HepG2 (cell line): Measurements from ENCODE around the gene MBLAC1. TPM values are rescaled to one million over a fixed set of nuclear protein-coding genes. Genes with fewer than 3 reads are reported as not detected.

ENCODE experiments used
- KLF15 ChIP-seq: sonication (generic); formaldehyde crosslinking; IDR thresholded peaks from 2 replicates; pipeline ENCODE4 v1.8.1; 2023; ENCODE audit warnings: borderline replicate concordance, mild to moderate bottlenecking, inconsistent platforms, missing genetic modification reagents, mixed read lengths
- PHF8 ChIP-seq: sonication (generic); formaldehyde crosslinking; IDR thresholded peaks from 2 replicates; pipeline ENCODE4 v1.5.0; 2020; ENCODE audit warnings: missing genetic modification reagents
- SMYD3 ChIP-seq: sonication (generic); formaldehyde crosslinking; IDR thresholded peaks from 2 replicates; pipeline ENCODE4 v1.8.1; 2023; ENCODE audit warnings: mild to moderate bottlenecking, missing genetic modification reagents
- ZBTB1 ChIP-seq: sonication (generic); formaldehyde crosslinking; IDR thresholded peaks from 2 replicates; pipeline ENCODE4 v1.4.0; 2020; ENCODE audit warnings: missing genetic modification reagents, borderline replicate concordance
- ZNF549 ChIP-seq: sonication (generic); formaldehyde crosslinking; IDR thresholded peaks from 2 replicates; pipeline ENCODE4 v1.5.0; 2020; ENCODE audit warnings: missing genetic modification reagents
- polyA plus RNA-seq, 8 experiments: library from polyadenylated mRNA; depleted of rRNA in 3 of 8; stranded (reverse) in 7 of 8; unstranded in 1 of 8; fragments of >200 nt; fragmentation: Illumina TruSeq in 4 of 8; extraction: Trizol in 4 of 8; gene quantifications; 2 replicates each; pipeline versions ENCODE4 v1.2.1 to v1.2.3, GENCODE V29; 2011 to 2016; ENCODE audit warnings: low read depth in 4 of 8, missing spikeins in 1 of 8, mixed read lengths in 1 of 8; ENCODE audit not compliant: insufficient read depth in 1 of 8
- total RNA-seq, 5 experiments: library from RNA; depleted of rRNA; stranded (reverse); fragments of >200 nt; fragmentation: Illumina TruSeq; extraction: Trizol; gene quantifications; 2 replicates each; pipeline ENCODE4 v1.2.3, GENCODE V29; 2016; ENCODE audit warnings: low read depth in 1 of 5
- TF ChIP-seq, protein P1 (sequence below): IDR thresholded peaks from 2 replicates; pipeline ENCODE4 v1.6.1; 2016; ENCODE audit warnings: low read depth, missing genetic modification reagents, missing compliant biosample characterization
- TF ChIP-seq, protein P2 (sequence below): sonication (generic); formaldehyde crosslinking; IDR thresholded peaks from 2 replicates; pipeline ENCODE4 v1.8.0; 2023; ENCODE audit warnings: mild to moderate bottlenecking, missing genetic modification reagents
- TF ChIP-seq, protein P3 (sequence below): sonication (generic); formaldehyde crosslinking; IDR thresholded peaks from 2 replicates; pipeline ENCODE4 v1.9.0; 2021; ENCODE audit warnings: mild to moderate bottlenecking, missing genetic modification reagents
- TF ChIP-seq, protein P4 (sequence below): sonication (generic); formaldehyde crosslinking; IDR thresholded peaks from 2 replicates; pipeline ENCODE4 v1.5.0; 2020; ENCODE audit warnings: missing genetic modification reagents
- TF ChIP-seq, protein P5 (sequence below): sonication (generic); formaldehyde crosslinking; IDR thresholded peaks from 2 replicates; pipeline ENCODE4 v1.4.0; 2020; ENCODE audit warnings: missing genetic modification reagents, borderline replicate concordance
- TF ChIP-seq, protein P6 (sequence below): sonication (generic); formaldehyde crosslinking; IDR thresholded peaks from 2 replicates; pipeline ENCODE4 v1.4.0; 2020; ENCODE audit warnings: mild to moderate bottlenecking, low read depth, missing genetic modification reagents

Gene MBLAC1
- total and polyA plus RNA-seq, 2 of the 13 experiments (the other 11 are each of a cell fraction or from before 2014, with no cell fraction given), result 0.79 to 2.1 TPM

DNA sequence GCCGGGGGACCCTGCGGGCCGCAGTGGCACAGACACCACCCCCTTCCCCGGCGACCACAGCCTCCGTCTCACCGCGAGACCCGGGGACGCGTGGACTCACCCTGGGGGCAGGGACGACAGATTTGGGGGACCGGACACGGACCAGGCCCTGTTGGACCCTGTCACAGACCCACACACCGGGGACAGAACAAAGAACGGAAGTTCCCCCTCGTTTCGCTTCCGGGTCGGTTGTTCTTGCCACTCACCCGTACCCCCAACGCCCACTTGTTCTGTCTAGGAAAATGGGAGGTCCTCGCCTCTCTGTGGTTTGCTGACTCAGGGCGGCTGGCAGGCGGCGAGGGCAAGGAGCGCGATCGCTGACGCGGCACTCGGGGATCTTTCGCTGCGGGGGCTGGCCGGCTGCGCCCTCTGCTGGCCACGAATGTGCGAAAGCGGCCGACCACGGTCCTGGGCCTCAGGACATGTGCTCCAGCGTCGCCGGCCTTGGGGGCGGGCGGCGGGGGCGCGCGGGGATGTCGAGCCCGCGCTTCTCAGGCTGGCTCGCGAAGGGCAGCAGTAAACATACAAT, 45.1 kb upstream of the MBLAC1 start, which contains the start of gene ZNF3 (continued):
- TF ChIP-seq, protein P1, sequence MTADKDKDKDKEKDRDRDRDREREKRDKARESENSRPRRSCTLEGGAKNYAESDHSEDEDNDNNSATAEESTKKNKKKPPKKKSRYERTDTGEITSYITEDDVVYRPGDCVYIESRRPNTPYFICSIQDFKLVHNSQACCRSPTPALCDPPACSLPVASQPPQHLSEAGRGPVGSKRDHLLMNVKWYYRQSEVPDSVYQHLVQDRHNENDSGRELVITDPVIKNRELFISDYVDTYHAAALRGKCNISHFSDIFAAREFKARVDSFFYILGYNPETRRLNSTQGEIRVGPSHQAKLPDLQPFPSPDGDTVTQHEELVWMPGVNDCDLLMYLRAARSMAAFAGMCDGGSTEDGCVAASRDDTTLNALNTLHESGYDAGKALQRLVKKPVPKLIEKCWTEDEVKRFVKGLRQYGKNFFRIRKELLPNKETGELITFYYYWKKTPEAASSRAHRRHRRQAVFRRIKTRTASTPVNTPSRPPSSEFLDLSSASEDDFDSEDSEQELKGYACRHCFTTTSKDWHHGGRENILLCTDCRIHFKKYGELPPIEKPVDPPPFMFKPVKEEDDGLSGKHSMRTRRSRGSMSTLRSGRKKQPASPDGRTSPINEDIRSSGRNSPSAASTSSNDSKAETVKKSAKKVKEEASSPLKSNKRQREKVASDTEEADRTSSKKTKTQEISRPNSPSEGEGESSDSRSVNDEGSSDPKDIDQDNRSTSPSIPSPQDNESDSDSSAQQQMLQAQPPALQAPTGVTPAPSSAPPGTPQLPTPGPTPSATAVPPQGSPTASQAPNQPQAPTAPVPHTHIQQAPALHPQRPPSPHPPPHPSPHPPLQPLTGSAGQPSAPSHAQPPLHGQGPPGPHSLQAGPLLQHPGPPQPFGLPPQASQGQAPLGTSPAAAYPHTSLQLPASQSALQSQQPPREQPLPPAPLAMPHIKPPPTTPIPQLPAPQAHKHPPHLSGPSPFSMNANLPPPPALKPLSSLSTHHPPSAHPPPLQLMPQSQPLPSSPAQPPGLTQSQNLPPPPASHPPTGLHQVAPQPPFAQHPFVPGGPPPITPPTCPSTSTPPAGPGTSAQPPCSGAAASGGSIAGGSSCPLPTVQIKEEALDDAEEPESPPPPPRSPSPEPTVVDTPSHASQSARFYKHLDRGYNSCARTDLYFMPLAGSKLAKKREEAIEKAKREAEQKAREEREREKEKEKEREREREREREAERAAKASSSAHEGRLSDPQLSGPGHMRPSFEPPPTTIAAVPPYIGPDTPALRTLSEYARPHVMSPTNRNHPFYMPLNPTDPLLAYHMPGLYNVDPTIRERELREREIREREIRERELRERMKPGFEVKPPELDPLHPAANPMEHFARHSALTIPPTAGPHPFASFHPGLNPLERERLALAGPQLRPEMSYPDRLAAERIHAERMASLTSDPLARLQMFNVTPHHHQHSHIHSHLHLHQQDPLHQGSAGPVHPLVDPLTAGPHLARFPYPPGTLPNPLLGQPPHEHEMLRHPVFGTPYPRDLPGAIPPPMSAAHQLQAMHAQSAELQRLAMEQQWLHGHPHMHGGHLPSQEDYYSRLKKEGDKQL, result peak; percentile 70
- TF ChIP-seq, protein P2, sequence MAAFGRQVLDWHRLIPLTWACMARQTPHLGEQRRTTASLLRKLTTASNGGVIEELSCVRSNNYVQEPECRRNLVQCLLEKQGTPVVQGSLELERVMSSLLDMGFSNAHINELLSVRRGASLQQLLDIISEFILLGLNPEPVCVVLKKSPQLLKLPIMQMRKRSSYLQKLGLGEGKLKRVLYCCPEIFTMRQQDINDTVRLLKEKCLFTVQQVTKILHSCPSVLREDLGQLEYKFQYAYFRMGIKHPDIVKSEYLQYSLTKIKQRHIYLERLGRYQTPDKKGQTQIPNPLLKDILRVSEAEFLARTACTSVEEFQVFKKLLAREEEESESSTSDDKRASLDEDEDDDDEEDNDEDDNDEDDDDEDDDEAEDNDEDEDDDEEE (CRISPR knock-in tag), result peak; percentile 86
- TF ChIP-seq, protein P3, sequence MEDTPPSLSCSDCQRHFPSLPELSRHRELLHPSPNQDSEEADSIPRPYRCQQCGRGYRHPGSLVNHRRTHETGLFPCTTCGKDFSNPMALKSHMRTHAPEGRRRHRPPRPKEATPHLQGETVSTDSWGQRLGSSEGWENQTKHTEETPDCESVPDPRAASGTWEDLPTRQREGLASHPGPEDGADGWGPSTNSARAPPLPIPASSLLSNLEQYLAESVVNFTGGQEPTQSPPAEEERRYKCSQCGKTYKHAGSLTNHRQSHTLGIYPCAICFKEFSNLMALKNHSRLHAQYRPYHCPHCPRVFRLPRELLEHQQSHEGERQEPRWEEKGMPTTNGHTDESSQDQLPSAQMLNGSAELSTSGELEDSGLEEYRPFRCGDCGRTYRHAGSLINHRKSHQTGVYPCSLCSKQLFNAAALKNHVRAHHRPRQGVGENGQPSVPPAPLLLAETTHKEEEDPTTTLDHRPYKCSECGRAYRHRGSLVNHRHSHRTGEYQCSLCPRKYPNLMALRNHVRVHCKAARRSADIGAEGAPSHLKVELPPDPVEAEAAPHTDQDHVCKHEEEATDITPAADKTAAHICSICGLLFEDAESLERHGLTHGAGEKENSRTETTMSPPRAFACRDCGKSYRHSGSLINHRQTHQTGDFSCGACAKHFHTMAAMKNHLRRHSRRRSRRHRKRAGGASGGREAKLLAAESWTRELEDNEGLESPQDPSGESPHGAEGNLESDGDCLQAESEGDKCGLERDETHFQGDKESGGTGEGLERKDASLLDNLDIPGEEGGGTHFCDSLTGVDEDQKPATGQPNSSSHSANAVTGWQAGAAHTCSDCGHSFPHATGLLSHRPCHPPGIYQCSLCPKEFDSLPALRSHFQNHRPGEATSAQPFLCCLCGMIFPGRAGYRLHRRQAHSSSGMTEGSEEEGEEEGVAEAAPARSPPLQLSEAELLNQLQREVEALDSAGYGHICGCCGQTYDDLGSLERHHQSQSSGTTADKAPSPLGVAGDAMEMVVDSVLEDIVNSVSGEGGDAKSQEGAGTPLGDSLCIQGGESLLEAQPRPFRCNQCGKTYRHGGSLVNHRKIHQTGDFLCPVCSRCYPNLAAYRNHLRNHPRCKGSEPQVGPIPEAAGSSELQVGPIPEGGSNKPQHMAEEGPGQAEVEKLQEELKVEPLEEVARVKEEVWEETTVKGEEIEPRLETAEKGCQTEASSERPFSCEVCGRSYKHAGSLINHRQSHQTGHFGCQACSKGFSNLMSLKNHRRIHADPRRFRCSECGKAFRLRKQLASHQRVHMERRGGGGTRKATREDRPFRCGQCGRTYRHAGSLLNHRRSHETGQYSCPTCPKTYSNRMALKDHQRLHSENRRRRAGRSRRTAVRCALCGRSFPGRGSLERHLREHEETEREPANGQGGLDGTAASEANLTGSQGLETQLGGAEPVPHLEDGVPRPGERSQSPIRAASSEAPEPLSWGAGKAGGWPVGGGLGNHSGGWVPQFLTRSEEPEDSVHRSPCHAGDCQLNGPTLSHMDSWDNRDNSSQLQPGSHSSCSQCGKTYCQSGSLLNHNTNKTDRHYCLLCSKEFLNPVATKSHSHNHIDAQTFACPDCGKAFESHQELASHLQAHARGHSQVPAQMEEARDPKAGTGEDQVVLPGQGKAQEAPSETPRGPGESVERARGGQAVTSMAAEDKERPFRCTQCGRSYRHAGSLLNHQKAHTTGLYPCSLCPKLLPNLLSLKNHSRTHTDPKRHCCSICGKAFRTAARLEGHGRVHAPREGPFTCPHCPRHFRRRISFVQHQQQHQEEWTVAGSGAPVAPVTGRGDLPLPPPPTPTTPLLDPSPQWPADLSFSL, result no peak
- peak; percentile 92 for TF ChIP-seq PHF8 (CRISPR knock-in tag)
- TF ChIP-seq, protein P4, sequence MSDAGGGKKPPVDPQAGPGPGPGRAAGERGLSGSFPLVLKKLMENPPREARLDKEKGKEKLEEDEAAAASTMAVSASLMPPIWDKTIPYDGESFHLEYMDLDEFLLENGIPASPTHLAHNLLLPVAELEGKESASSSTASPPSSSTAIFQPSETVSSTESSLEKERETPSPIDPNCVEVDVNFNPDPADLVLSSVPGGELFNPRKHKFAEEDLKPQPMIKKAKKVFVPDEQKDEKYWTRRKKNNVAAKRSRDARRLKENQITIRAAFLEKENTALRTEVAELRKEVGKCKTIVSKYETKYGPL (CRISPR knock-in tag), result no peak
- TF ChIP-seq, protein P5, sequence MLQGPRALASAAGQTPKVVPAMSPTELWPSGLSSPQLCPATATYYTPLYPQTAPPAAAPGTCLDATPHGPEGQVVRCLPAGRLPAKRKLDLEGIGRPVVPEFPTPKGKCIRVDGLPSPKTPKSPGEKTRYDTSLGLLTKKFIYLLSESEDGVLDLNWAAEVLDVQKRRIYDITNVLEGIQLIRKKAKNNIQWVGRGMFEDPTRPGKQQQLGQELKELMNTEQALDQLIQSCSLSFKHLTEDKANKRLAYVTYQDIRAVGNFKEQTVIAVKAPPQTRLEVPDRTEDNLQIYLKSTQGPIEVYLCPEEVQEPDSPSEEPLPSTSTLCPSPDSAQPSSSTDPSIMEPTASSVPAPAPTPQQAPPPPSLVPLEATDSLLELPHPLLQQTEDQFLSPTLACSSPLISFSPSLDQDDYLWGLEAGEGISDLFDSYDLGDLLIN (CRISPR knock-in tag), result 0 out of 2 replicates have a peak, but pooled peaks have one; percentile 8
- peak; percentile 74; the same call in 1 of the 2 replicates for TF ChIP-seq KLF15
- TF ChIP-seq ZBTB1, result no peak
- TF ChIP-seq ZNF549, result no peak
- TF ChIP-seq, protein P6, sequence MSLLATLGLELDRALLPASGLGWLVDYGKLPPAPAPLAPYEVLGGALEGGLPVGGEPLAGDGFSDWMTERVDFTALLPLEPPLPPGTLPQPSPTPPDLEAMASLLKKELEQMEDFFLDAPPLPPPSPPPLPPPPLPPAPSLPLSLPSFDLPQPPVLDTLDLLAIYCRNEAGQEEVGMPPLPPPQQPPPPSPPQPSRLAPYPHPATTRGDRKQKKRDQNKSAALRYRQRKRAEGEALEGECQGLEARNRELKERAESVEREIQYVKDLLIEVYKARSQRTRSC, result no peak
- peak; percentile 52; the same call in 1 of the 2 replicates for TF ChIP-seq SMYD3 (CRISPR knock-in tag)
